Pancreas (tissue), 10 donors: ENCODE measurements around the gene KCNMA1. TPM values are rescaled to one million over a fixed set of nuclear protein-coding genes. Genes with fewer than 3 reads are reported as not detected.
A peak's percentile ranks its signal among the peaks of the same experiment; 100 is the strongest.

ENCODE experiments used
- ATAC-seq, 4 donors: fragments of 200-7000 bp; cut with Tn5 transposase; one replicate each; pipeline versions ENCODE4 v1.8.0 to v1.9.1; 2020; ENCODE audit warnings: mild to moderate bottlenecking in 4 of 4, moderate library complexity in 4 of 4
- DNase-seq, 6 donors: peaks; one replicate each; pipeline ENCODE4 v3.0.0-alpha.2; 2020
- FAIRE-seq: peaks from 2 replicates; lab custom pipeline; 2012; peaks lifted over from hg19 to GRCh38; lab: Jason Lieb, UNC
- H3K27ac ChIP-seq, 4 donors: fragments of 200-600 bp; sonication (generic); 1 replicate in 3 of 4; 2 replicates in 1 of 4; pipeline versions ENCODE4 v1.5.0 to v1.8.0; 2020
- H3K27me3 ChIP-seq, 4 donors: fragments of 200-600 bp; one replicate each; pipeline ENCODE4 v1.8.0; 2021
- H3K36me3 ChIP-seq, 3 donors: fragments of 200-600 bp; sonication (generic) in 1 of 3; one replicate each; pipeline versions ENCODE4 v1.5.0 to v1.8.0; 2020 to 2021
- H3K4me1 ChIP-seq, 3 donors: fragments of 200-600 bp; one replicate each; pipeline ENCODE4 v1.8.0; 2021
- H3K4me3 ChIP-seq, 4 donors: fragments of 200-600 bp; sonication (generic) in 2 of 4; one replicate each; pipeline versions ENCODE4 v1.5.0 to v1.8.0; 2020 to 2021
- H3K9me3 ChIP-seq, 4 donors: fragments of 200-600 bp; one replicate each; pipeline ENCODE4 v1.8.0; 2021
- WGBS, 2 donors: extraction: QIAGEN DNeasy Blood & Tissue Kit; methylation state at CpG; one replicate each; pipeline ENCODE4 v1.1.7; 2013; 5-methylcytosine and 5-hydroxymethylcytosine counted together
- intact Hi-C, 3 donors: fragments of 100-400 bp; cut with DNase I; formaldehyde crosslinking; loops; one replicate each; pipeline versions ENCODE4 v1.11.1 to v1.14.2; 2022
- polyA plus RNA-seq, 2 donors: library from polyadenylated mRNA; stranded (reverse); fragments of 200-250 nt; gene quantifications; one replicate each; pipeline ENCODE4 v1.2.3, GENCODE V29; 2013
- total RNA-seq, 6 donors: library from RNA; stranded (reverse); fragmentation: NEBNext Ultra II Directional in 4 of 6; extraction: Animal tissue kit (Norgen Biotek cat#: 25700) in 4 of 6; gene quantifications; one replicate each; pipeline versions ENCODE4 v1.2.1 to v1.2.4, GENCODE V29; 2021 to 2023
- TF ChIP-seq, protein P1 (sequence below), 4 donors: fragments of 200-600 bp; sonication (generic) in 3 of 4; IDR thresholded peaks; one replicate each; pipeline versions ENCODE4 v1.5.0 to v1.8.0; 2021; ENCODE audit warnings: antibody characterized with exemption in 4 of 4
- donor health status: healthy with polysubstance abuse.
- donor health status: DM: no; HTN: no; CAD: no; lungs with moderate emphysema.
- donor health status: DM: no; HTN: no; CAD: no.
- donor health status: control.
- donor health status: control.
- donor health status: Bipolar disorder and iron deficiency.
- donor health status: DM: yes; HTN: yes; CAD: no.
- donor health status: DM: no; HTN: no; CAD: no.
- donor health status: DM: no; HTN: no; CAD: no.
- donor health status: DM: yes; HTN: yes; CAD: no.

KCNMA1 gene
- total and polyA plus RNA-seq, 8 donors: 3.5 to 19.4 (median 9.3) TPM

- DNase-seq (no peak), ATAC-seq (peak in 2 of 4 donors; percentile 20 to 25), FAIRE-seq (no peak)
- Histone ChIP-seq H3K36me3 (no peaks in the 10 kb centered on the region), H3K9me3 (no peaks in the 10 kb centered on the region), H3K27ac (no peak overlapping the region), H3K4me3 (no peak overlapping the region), H3K4me1 (no peaks in the 10 kb centered on the region), H3K27me3 (no peaks in the 10 kb centered on the region)
- 59 to 62% methylated on average over 3 of the region's 3 CpGs for WGBS, 2 donors
- intact Hi-C loops: no loop called here
- TF ChIP-seq, protein P1, sequence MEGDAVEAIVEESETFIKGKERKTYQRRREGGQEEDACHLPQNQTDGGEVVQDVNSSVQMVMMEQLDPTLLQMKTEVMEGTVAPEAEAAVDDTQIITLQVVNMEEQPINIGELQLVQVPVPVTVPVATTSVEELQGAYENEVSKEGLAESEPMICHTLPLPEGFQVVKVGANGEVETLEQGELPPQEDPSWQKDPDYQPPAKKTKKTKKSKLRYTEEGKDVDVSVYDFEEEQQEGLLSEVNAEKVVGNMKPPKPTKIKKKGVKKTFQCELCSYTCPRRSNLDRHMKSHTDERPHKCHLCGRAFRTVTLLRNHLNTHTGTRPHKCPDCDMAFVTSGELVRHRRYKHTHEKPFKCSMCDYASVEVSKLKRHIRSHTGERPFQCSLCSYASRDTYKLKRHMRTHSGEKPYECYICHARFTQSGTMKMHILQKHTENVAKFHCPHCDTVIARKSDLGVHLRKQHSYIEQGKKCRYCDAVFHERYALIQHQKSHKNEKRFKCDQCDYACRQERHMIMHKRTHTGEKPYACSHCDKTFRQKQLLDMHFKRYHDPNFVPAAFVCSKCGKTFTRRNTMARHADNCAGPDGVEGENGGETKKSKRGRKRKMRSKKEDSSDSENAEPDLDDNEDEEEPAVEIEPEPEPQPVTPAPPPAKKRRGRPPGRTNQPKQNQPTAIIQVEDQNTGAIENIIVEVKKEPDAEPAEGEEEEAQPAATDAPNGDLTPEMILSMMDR (IDR thresholded peaks at IDR 0.05): no peak
Observed at GRCh38 chr10:77079592-77080300, 557.9 kb downstream of the KCNMA1 start.

DNA sequence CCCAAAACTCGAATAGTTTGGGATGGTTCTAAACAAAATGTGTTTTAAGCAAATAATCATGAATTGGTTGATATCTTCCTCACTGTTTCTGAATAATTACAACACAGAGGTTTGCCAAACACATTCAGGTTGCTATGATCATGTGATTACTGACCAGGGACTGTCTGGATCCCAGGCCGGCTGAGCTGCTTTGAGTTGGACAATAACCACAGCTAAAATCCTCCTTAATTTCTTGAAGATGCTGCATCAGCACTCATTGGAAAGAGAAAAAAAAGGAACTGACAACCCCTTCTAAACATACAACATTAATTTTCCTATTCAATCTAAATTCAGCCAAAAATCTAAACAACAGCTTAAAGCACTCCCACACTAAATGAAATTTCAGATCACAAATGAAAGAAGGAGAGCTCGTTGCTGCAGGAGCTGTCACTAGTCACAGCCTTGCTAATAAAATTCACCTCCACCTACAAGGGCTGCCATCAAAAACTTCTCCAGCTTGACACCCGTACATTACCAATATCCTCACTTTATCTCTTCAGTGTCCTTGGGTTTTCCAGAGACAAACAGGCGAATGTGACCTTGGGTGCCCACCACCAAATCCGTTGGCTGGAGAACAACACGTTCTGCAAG lies 560.2 kb downstream of the KCNMA1 start:
- H3K36me3 ChIP-seq: no peaks in the 10 kb centered on the region
- no peak for ATAC-seq
- H3K4me3 ChIP-seq: no peak overlapping the region
- 71 to 74% methylated on average over 7 of the region's 7 CpGs for WGBS, 2 donors
- H3K9me3 ChIP-seq: no peaks in the 10 kb centered on the region
- TF ChIP-seq, protein P1 (IDR thresholded peaks at IDR 0.05): no peak
- FAIRE-seq: no peak
- no peaks in the 10 kb centered on the region for H3K27me3 ChIP-seq
- no peak for DNase-seq
- intact Hi-C loops: no loop called here
- H3K4me1 ChIP-seq: no peaks in the 10 kb centered on the region
- no peak overlapping the region for H3K27ac ChIP-seq

DNA sequence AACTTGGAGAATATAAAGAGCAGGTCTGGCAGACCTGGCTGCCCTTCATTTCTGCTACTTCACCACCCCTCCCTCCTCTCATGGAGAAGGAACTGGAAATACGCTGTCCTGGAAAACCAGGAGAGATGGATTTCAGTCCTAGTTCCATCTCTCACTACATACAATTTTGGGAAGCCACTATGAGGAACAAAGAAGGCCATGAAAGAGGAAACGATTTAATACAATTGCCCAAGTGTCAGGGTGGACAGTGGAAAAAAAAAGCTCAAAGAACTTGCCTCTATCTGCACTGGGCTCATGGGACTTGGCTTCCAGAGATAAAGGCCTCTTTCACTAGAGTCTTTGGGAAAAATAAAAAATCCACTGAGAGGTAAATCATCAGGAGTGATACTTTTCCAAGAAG lies 561.7 kb downstream of the KCNMA1 start:
- no peaks in the 10 kb centered on the region for H3K4me1 ChIP-seq
- no peaks in the 10 kb centered on the region for H3K9me3 ChIP-seq
- WGBS, 2 donors: 78 to 89% methylated on average over 2 of the region's 2 CpGs
- ATAC-seq: no peak
- no peaks in the 10 kb centered on the region for H3K27me3 ChIP-seq
- no peak for DNase-seq
- TF ChIP-seq, protein P1 (IDR thresholded peaks at IDR 0.05): no peak
- no peaks in the 10 kb centered on the region for H3K36me3 ChIP-seq
- H3K27ac ChIP-seq: no peak overlapping the region
- FAIRE-seq: no peak
- no peak overlapping the region for H3K4me3 ChIP-seq
- intact Hi-C loops: no loop called here

DNA sequence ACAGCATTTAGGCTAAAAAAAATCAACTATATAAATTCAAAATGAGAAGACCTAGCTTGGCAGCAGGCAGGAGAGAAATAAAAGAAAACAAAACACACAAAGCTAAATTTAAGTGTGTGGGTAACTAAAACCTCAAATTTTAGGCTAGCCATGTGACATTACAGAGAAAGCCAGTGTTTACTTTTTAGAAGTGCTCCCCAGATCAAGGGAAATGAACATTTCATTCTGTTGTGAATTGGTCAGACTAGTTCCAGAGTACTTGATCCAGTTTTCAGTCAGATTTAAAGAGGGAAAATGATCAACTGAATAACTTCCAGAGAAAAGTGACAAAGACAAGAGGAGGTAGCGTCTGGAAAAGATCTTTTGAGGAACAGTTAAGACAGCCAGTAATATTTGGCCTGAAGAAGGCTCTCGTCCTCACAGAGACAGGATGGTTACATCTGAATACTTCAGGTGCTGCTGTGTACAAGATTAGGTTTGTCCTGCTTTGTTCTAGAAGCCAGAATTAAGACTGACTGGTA lies 563.4 kb downstream of the KCNMA1 start:
- Histone ChIP-seq H3K27ac (no peak overlapping the region), H3K27me3 (no peaks in the 10 kb centered on the region), H3K4me3 (no peak overlapping the region), H3K9me3 (no peaks in the 10 kb centered on the region), H3K4me1 (no peaks in the 10 kb centered on the region), H3K36me3 (no peaks in the 10 kb centered on the region)
- WGBS, 2 donors: 83 to 91% methylated on average over 2 of the region's 2 CpGs
- DNase-seq: no peak
- TF ChIP-seq, protein P1 (IDR thresholded peaks at IDR 0.05): no peak
- ATAC-seq: no peak
- no peak for FAIRE-seq
- intact Hi-C loops: no loop called here

DNA sequence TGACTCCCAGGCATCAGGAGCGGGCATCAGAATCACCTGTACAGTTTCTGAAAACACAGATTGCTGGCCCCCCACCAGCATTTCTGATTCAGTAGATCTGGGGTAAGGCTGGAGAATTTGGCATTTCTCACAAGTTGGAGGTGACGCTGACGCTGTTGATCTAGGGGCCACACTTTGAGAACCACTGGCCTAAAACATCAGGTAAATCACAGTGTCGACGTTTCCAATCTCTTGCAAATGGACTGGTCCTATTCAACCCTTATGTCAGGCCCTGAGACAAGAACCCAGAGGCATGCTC lies 564.0 kb downstream of the KCNMA1 start:
- TF ChIP-seq, protein P1 (IDR thresholded peaks at IDR 0.05): no peak
- no peak overlapping the region for H3K27ac ChIP-seq
- no peaks in the 10 kb centered on the region for H3K9me3 ChIP-seq
- DNase-seq (no peak), FAIRE-seq (no peak), ATAC-seq (no peak)
- H3K4me3 ChIP-seq: no peak overlapping the region
- H3K36me3 ChIP-seq: no peaks in the 10 kb centered on the region
- no peaks in the 10 kb centered on the region for H3K27me3 ChIP-seq
- H3K4me1 ChIP-seq: no peaks in the 10 kb centered on the region
- 95 to 97% methylated on average over 5 of the region's 5 CpGs for WGBS, 2 donors
- intact Hi-C loops: no loop called here
